OCI-LY7 (cell line): Measurements from ENCODE around the gene SEZ6L. TPM values are rescaled to one million over a fixed set of nuclear protein-coding genes. Genes with fewer than 3 reads are reported as not detected.

Source experiments
- BruUV-seq: library from RNA; stranded (reverse); fragments of 400-500 nt; replicated peaks from 2 replicates; lab custom pipeline; 2021; lab: Mats Ljungman, UMichigan
- CTCF ChIA-PET: fragments of 300-600 bp; sonication (Branson Sonifier 250); formaldehyde crosslinking; loops from one replicate; lab custom pipeline; 2022; ENCODE audit warnings: antibody characterized with exemption; ENCODE audit not compliant: unreplicated experiment; lab: Charles Lee
- POLR2A ChIA-PET: fragments of 300-600 bp; sonication (Branson Sonifier 250); formaldehyde crosslinking; loops from one replicate; lab custom pipeline; 2022; ENCODE audit warnings: antibody characterized with exemption; lab: Charles Lee
- DNase-seq: peaks from one replicate; pipeline ENCODE4 v3.0.0-alpha.2; 2015; ENCODE audit warnings: low spot score
- H2AFZ ChIP-seq: fragments of 200-600 bp; sonication (generic), shearing (Covaris generic); 2 replicates; pipeline ENCODE4 v1.6.1; 2014; ENCODE audit warnings: mild to moderate bottlenecking, antibody characterized with exemption, low read length, moderate library complexity
- H3K27ac ChIP-seq: fragments of 200-600 bp; sonication (generic); 2 replicates; pipeline ENCODE4 v1.5.1; 2014; ENCODE audit warnings: mixed run types, low read depth, mild to moderate bottlenecking, moderate library complexity, low read length, inconsistent platforms; ENCODE audit not compliant: poor library complexity, severe bottlenecking
- H3K36me3 ChIP-seq: fragments of 200-600 bp; sonication (generic); 2 replicates; pipeline ENCODE4 v1.6.1; 2014; ENCODE audit warnings: mild to moderate bottlenecking, antibody characterized with exemption, low read length, moderate library complexity, mixed read lengths; ENCODE audit not compliant: insufficient read depth
- H3K4me1 ChIP-seq: fragments of 200-600 bp; sonication (generic); 2 replicates; pipeline ENCODE4 v1.5.1; 2014; ENCODE audit warnings: mild to moderate bottlenecking, low read length; ENCODE audit not compliant: insufficient read depth, poor library complexity, severe bottlenecking
- H3K4me2 ChIP-seq: fragments of 200-600 bp; sonication (generic); 2 replicates; pipeline ENCODE4 v1.6.1; 2014; ENCODE audit warnings: mild to moderate bottlenecking, low read length
- H3K4me3 ChIP-seq: fragments of 200-600 bp; sonication (generic); 2 replicates; pipeline ENCODE4 v1.5.1; 2014; ENCODE audit warnings: mild to moderate bottlenecking, low read depth, low read length; ENCODE audit not compliant: poor library complexity, severe bottlenecking
- H3K79me2 ChIP-seq: fragments of 200-600 bp; sonication (generic); 2 replicates; pipeline ENCODE4 v1.6.1; 2016; ENCODE audit warnings: low read depth, mild to moderate bottlenecking, low read length, moderate library complexity, mixed read lengths; ENCODE audit not compliant: insufficient read depth
- H3K9me2 ChIP-seq: fragments of 200-600 bp; sonication (generic); 2 replicates; pipeline ENCODE4 v1.6.1; 2016; ENCODE audit warnings: mild to moderate bottlenecking, low read length, mixed read lengths; ENCODE audit not compliant: insufficient read depth
- H3K9me3 ChIP-seq: fragments of 200-600 bp; sonication (generic); 2 replicates; pipeline ENCODE4 v1.6.1; 2014; ENCODE audit warnings: mild to moderate bottlenecking, mixed run types, low read length, mixed read lengths
- H4K20me1 ChIP-seq: fragments of 200-600 bp; sonication (generic); 2 replicates; pipeline ENCODE4 v1.6.1; 2014; ENCODE audit warnings: mild to moderate bottlenecking, antibody characterized with exemption, low read length, moderate library complexity, mixed read lengths; ENCODE audit not compliant: insufficient read depth
- EZH2phosphoT487 ChIP-seq: fragments of 200-600 bp; sonication (generic); IDR thresholded peaks from 2 replicates; pipeline ENCODE4 v1.6.1; 2018; ENCODE audit warnings: low read depth, borderline replicate concordance, mild to moderate bottlenecking, mixed run types, antibody characterized with exemption, low read length, moderate library complexity, mixed read lengths
- intact Hi-C: fragments of 100-400 bp; cut with micrococcal nuclease; formaldehyde crosslinking; loops from one replicate; pipeline ENCODE4 v1.10.0; 2022; ENCODE audit not compliant: unreplicated experiment
- total RNA-seq, 2 experiments: library from RNA; depleted of rRNA in 1 of 2; stranded (reverse); fragments of >200 nt in 1 of 2; shearing (Covaris generic) in 1 of 2; gene quantifications; 2 replicates each; pipeline ENCODE4 v1.2.3, GENCODE V29; 2014 to 2022
- TF ChIP-seq, protein P1 (sequence below): fragments of 200-600 bp; sonication (generic); conservative IDR thresholded peaks from 2 replicates; pipeline ENCODE4 v1.5.1; 2014; ENCODE audit warnings: mild to moderate bottlenecking, antibody characterized with exemption, low read length, moderate library complexity, mixed read lengths

Gene SEZ6L
- total RNA-seq, 2 experiments from 2014 or later: not detected

DNA sequence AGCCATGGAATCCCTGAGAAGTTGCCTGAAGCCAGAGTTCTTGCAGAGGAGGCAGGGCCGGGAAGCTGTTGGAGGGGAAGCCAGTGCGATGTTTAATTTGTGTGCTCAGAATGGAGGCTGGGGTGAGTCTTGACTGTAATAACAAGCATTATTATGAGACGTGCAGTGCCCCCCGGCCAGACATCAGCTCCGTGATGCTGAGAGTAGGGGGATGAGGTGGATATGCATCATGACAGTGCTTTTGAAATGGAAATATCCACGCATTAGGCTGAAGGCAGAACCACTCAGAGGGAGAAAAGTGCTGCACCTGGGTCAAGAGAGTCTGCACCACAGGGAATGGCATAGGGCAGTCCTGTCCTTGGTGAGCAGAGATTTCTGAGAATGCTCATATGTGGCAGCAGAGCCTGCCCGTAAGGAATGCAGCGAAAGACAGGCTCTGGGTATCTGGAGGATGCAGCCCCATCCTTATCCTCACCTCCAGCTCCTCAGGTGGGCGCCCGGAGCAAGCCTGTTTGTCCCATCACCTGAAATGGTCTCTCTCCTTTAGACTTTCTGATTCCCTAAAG, 37.6 kb upstream of the SEZ6L start:
- ChIA-PET CTCF (no interaction called here), POLR2A (no interaction called here)
- no TSS peak for BruUV-seq
- Histone ChIP-seq H3K36me3 (no peaks in the 10 kb centered on the region), H3K4me3 (no peak overlapping the region), H3K27ac (no peak overlapping the region), H4K20me1 (no peaks in the 10 kb centered on the region), H3K4me2 (no peak overlapping the region), H3K9me2 (no peaks in the 10 kb centered on the region), H3K9me3 (no peaks in the 10 kb centered on the region), H2AFZ (no peak overlapping the region), H3K79me2 (no peaks in the 10 kb centered on the region), H3K4me1 (no peaks in the 10 kb centered on the region)
- TF ChIP-seq, protein P1, sequence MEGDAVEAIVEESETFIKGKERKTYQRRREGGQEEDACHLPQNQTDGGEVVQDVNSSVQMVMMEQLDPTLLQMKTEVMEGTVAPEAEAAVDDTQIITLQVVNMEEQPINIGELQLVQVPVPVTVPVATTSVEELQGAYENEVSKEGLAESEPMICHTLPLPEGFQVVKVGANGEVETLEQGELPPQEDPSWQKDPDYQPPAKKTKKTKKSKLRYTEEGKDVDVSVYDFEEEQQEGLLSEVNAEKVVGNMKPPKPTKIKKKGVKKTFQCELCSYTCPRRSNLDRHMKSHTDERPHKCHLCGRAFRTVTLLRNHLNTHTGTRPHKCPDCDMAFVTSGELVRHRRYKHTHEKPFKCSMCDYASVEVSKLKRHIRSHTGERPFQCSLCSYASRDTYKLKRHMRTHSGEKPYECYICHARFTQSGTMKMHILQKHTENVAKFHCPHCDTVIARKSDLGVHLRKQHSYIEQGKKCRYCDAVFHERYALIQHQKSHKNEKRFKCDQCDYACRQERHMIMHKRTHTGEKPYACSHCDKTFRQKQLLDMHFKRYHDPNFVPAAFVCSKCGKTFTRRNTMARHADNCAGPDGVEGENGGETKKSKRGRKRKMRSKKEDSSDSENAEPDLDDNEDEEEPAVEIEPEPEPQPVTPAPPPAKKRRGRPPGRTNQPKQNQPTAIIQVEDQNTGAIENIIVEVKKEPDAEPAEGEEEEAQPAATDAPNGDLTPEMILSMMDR: no peak
- no peak for TF ChIP-seq EZH2phosphoT487
- DNase-seq: no peak
- intact Hi-C loops: no loop called here

DNA sequence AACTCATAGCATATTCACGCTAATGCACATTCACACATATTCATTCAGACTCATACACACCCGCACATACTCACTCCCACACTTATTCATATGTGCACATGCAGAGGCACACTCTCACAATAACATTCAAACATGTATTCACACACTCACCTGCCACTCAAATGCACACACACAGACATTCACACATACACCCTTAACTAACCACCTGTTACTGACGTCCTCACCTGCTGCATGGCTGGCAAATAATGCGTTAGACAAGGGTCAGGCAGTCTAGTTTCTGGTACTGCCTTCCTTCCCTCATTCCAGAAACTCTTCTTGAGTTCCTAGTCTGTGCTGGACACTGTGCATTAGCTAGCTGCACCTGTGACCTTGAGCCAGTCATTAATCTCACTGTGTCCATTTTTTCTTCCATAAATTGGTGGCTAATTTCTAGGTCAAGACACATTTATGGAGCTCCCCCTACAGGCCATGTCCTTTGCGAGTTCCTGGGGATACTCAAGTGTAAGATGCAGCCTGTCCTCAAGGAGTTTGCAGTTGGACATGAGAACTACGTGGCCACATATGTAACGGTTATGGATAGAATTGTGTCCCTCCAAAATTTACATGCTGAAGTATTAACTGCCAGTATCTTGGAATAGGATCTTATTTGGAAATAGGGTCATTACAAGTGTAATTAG, 34.5 kb upstream of the SEZ6L start:
- BruUV-seq: no TSS peak
- peak; percentile 8 for DNase-seq
- CTCF ChIA-PET: no interaction called here

More for the DNA sequence above, 34.5 kb upstream of the SEZ6L start:
- TF ChIP-seq, protein P1: peak; percentile 68
- no peak for TF ChIP-seq EZH2phosphoT487
- intact Hi-C loops: no loop called here
- Histone ChIP-seq H4K20me1 (no peaks in the 10 kb centered on the region), H2AFZ (no peak overlapping the region), H3K36me3 (no peaks in the 10 kb centered on the region), H3K27ac (no peak overlapping the region), H3K9me2 (no peaks in the 10 kb centered on the region), H3K9me3 (no peaks in the 10 kb centered on the region), H3K79me2 (no peaks in the 10 kb centered on the region), H3K4me2 (no peak overlapping the region), H3K4me3 (no peak overlapping the region), H3K4me1 (no peaks in the 10 kb centered on the region)
- POLR2A ChIA-PET: no interaction called here
